ENCODE data around the gene SETBP1. TPM values are rescaled to one million over a fixed set of nuclear protein-coding genes. Genes with fewer than 3 reads are reported as not detected.

The SETBP1 gene
- total and polyA plus RNA-seq, 9 of the 15 experiments (the other 6 are each of a cell fraction or from before 2014, with no cell fraction given), result under 0.01 to 0.13 (median 0.04) TPM

DNA sequence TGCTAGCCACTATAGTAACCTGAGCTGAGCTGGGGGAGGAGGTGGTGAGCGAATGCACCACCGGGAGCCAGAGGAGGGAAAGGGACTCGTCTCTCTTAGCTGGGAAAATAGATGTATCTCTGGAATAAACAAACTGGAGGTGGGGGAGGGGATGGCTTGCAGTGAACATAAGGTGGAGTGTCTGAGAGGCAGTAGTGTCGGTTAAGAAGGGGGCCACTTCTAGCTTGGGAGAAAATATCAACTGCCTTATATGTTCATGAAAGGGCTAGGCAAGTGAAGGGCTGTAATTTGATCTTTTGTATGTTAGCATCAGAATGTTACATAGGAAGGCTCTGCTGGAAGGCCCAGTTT is 2.2 kb downstream of the SETBP1 start:
- no peak overlapping the region for H3K4me3 ChIP-seq
- peaks cover 0 to 10% of the 10 kb centered on the region in 2 experiments; a peak in 2 of 5 replicates for H3K4me1 ChIP-seq (replicated peaks in 1 of 2; ENCODE audit: control insufficient read depth in 2 of 2, insufficient read depth in 2 of 2, low read length in 2 of 2)
- H4K20me1 ChIP-seq (replicated peaks; ENCODE audit: control insufficient read depth, insufficient read depth, low read length), result no peaks in the 10 kb centered on the region
- POLR2A ChIA-PET, result no interaction called here
- H3K9ac ChIP-seq (ENCODE audit: insufficient read depth in 1 of 2, low read depth in 2 of 2, low read length in 2 of 2), result no peak overlapping the region
- no TSS peak for BruUV-seq (replicated peaks)
- DNase-seq (ENCODE audit: extremely low read depth in 1 of 4, low spot score in 3 of 4), result no peak
- no peak overlapping the region for H3K4me2 ChIP-seq (ENCODE audit: insufficient read depth, low read length)
- intact Hi-C loops (cut with micrococcal nuclease) (no loop called here), in situ Hi-C loops (cut with MboI) (no loop called here)
- ATAC-seq, result no peak
- no peaks in the 10 kb centered on the region for H3K36me3 ChIP-seq (ENCODE audit: control insufficient read depth, insufficient read depth, low read length)
- CTCF ChIA-PET (ENCODE audit: low intra/inter-chr PET ratio), result no interaction called here
- H3K27me3 ChIP-seq (ENCODE audit: control insufficient read depth in 2 of 2, insufficient read depth in 2 of 2, low read length in 2 of 2), result peaks cover 2 to 13% of the 10 kb centered on the region in 2 experiments; a peak in 4 of 5 replicates
- H3K79me2 ChIP-seq (ENCODE audit: control insufficient read depth, insufficient read depth, low read length), result no peaks in the 10 kb centered on the region
- TF ChIP-seq OTX1 (CRISPR knock-in tag; IDR thresholded peaks at IDR 0.05) (no peak), ZNF316 (IDR thresholded peaks at IDR 0.05) (no peak), ZBTB5 (IDR thresholded peaks at IDR 0.05) (no peak), ZNF165 (CRISPR knock-in tag; IDR thresholded peaks at IDR 0.05; ENCODE audit: borderline replicate concordance) (no peak), PYGO2 (tag; IDR thresholded peaks at IDR 0.05) (no peak)
- TF ChIP-seq, protein P1, sequence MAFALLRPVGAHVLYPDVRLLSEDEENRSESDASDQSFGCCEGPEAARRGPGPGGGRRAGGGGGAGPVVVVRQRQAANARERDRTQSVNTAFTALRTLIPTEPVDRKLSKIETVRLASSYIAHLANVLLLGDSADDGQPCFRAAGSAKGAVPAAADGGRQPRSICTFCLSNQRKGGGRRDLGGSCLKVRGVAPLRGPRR (CRISPR knock-in tag; IDR thresholded peaks at IDR 0.05), result no peak
- WGBS (ENCODE audit: insufficient coverage, low coverage, missing lambda C conversion rate), result 0% methylated on average over 4 of the region's 4 CpGs
- H3K9me3 ChIP-seq (replicated peaks; ENCODE audit: control insufficient read depth, insufficient read depth, low read depth, low read length), result no peaks in the 10 kb centered on the region
- no peaks in the 10 kb centered on the region for H3K9me1 ChIP-seq (ENCODE audit: control insufficient read depth, insufficient read depth, low read length)
- no peak for FAIRE-seq
- no peak overlapping the region for H3K27ac ChIP-seq (ENCODE audit: extremely low read depth, low read depth, low read length)
- no peak overlapping the region for H2AFZ ChIP-seq (ENCODE audit: low read depth, low read length)
